GM12864 (cell line): ENCODE measurements around the gene MEIKIN.

Experiments used
- DNase-seq: peaks from one replicate; pipeline ENCODE4 v3.0.0-alpha.2; 2011; ENCODE audit warnings: low read depth
- H3K4me3 ChIP-seq: 2 replicates; pipeline ENCODE4 v1.5.1; 2011; ENCODE audit warnings: mild to moderate bottlenecking, low read depth, low read length, control low read depth
- TF ChIP-seq, protein P1 (sequence below): IDR thresholded peaks from 2 replicates; pipeline ENCODE4 v1.5.1; 2011; ENCODE audit warnings: low read depth, mild to moderate bottlenecking, moderate library complexity, low read length, control low read depth, inconsistent platforms; ENCODE audit errors: missing control alignments

Gene MEIKIN, protein sequence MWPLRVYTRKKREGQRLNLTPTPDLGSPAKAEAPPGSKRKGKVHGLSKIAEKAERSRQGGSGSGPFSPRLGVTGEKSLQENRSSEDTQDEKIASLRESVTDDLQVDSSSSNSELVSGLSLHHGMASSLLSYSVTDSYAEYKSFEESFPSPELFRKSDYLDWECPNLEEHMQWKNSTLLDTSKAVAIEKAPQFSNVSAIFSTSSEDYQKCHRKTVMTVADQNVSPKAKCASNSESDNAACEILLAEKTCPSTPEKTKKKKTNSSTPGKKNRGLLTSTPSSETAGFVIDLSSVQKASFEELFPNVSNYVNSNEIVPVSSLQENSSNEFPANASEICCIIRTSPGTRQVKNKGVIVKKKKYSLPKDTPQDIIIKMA

DNA sequence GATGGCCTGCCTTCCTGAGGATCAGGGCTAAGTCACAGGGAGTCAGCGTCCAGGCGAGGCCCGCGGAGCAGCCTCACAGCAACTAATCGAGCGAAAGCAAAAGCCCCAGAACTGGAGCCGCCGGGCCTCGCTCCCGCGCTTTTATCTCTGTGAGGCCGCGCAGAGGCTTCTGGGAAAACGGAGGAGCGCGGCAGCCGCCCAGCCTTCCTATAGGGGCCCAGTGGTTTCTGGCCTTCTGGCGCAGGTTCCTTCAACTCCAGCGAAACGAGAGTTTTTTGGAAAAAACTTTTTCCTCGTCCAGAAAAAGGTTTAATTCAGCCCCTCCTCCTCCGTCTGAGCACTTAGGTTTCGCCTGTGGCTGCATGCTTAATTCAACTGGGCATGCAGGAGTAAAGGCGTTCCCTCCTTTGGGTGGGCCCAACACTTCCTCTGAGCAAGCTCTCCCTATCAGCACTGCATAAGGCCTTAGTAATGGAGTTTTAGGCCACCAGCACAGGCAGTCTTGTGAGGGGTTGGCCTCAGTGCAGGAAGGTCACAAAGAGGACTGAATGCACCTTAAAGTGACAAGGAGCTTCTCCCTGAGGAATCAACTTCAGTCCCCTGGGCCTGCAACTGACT, at the start of gene MEIKIN:
Gene MEIKIN (minus strand): TSS at position 113 of the 618 bp plus-strand sequence. CDS start 158 bp downstream, outside the sequence.
- TF ChIP-seq, protein P1, sequence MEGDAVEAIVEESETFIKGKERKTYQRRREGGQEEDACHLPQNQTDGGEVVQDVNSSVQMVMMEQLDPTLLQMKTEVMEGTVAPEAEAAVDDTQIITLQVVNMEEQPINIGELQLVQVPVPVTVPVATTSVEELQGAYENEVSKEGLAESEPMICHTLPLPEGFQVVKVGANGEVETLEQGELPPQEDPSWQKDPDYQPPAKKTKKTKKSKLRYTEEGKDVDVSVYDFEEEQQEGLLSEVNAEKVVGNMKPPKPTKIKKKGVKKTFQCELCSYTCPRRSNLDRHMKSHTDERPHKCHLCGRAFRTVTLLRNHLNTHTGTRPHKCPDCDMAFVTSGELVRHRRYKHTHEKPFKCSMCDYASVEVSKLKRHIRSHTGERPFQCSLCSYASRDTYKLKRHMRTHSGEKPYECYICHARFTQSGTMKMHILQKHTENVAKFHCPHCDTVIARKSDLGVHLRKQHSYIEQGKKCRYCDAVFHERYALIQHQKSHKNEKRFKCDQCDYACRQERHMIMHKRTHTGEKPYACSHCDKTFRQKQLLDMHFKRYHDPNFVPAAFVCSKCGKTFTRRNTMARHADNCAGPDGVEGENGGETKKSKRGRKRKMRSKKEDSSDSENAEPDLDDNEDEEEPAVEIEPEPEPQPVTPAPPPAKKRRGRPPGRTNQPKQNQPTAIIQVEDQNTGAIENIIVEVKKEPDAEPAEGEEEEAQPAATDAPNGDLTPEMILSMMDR: no peak
- no peak within 1 kb of the TSS for H3K4me3 ChIP-seq
- no peak for DNase-seq

DNA sequence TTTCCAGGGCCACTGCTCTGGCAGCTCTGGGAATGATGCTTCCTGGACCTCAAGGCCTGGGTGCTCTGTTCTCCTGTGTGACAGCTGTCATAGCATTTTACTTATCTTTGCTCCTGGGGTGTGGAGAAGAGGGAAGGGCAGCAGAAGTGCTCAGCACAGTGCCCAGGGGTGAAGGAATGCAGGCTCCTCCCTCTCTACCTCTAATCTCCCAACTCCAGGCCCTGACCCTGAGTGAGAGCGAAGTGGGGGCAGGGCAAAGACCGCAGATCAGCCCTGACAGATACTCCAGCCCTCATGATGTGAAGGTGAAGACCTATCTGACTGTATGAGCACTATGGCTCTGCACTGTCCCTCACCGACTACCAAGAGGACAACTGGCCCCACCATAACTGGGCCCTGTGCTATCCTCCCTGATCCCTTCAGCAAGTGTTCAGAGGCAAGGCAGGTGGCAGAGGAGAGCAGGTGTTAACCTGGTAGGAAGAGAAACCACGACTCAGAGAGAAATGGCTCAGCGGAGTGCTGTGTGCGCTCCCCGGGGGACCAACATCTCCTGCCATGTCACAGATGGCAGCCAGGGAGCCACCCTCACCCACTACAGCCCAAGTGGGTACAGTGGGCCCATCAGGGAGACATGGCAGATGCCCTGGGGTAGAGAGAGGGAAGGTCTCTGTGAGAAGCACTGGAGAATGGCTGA, 49.2 kb upstream of the MEIKIN start:
- TF ChIP-seq, protein P1: no peak
- no peak for DNase-seq
- H3K4me3 ChIP-seq: no peak overlapping the region

DNA sequence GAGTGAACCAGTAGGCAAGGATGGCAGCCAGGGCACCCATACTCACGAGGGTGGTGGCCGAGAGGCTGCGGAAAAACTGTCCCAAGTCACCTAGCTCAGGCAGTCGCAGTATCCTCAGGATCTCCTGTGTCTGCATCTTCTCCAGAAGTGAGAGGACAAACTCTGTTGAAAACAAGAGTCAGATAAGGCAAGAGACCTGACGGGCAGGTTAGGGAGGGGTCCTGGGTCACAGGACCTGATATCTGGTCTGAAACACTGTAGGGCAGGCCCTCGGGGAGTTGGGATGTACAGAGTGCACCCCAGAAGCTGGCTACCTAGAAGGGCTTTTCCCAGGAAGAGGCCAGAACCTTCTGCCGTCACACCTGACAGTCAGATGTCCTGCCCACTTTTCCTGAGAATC, 48.6 kb upstream of the MEIKIN start:
- no peak for DNase-seq
- TF ChIP-seq, protein P1: no peak
- H3K4me3 ChIP-seq: no peak overlapping the region

DNA sequence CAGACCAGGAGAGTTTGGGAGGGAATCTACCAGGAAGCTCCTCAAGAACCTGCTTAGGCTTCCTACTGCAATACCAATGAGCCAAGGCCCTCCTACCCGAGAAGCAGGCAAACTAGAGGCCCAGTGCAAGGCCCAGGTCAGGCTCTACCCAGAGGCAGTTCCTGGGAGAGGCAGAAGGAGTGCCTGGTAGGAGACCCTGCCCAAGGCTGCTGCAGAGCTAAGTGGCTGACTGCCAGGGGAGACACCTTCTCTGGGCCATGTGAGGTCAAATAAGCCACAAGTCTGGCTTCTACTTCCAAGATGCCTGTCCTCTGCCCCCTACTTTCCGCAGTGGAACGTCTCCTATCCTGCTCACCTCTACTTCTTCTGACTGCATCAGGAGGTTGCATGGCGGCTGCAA, 48.2 kb upstream of the MEIKIN start:
- TF ChIP-seq, protein P1: no peak
- DNase-seq: no peak
- no peak overlapping the region for H3K4me3 ChIP-seq

DNA sequence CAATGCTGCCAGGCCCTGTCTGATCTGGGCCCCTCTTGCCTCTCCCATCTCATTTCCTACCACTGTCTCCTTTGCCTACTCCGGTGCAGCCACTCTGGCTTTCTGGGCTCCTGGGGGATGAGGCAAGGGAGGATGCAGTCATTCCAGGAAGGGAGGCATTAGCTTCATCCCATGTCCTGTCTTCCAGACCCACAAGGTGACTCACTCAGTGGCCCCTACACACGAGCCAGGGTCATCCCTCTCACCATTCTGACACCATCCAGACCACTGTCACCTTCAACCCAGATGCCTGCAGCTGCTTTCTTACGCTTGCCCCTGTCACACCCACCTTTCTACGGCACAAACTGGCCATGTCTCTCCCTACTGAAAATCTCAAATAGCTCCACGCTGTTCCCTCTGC, 46.9 kb upstream of the MEIKIN start:
- TF ChIP-seq, protein P1: no peak
- no peak overlapping the region for H3K4me3 ChIP-seq
- DNase-seq: no peak

DNA sequence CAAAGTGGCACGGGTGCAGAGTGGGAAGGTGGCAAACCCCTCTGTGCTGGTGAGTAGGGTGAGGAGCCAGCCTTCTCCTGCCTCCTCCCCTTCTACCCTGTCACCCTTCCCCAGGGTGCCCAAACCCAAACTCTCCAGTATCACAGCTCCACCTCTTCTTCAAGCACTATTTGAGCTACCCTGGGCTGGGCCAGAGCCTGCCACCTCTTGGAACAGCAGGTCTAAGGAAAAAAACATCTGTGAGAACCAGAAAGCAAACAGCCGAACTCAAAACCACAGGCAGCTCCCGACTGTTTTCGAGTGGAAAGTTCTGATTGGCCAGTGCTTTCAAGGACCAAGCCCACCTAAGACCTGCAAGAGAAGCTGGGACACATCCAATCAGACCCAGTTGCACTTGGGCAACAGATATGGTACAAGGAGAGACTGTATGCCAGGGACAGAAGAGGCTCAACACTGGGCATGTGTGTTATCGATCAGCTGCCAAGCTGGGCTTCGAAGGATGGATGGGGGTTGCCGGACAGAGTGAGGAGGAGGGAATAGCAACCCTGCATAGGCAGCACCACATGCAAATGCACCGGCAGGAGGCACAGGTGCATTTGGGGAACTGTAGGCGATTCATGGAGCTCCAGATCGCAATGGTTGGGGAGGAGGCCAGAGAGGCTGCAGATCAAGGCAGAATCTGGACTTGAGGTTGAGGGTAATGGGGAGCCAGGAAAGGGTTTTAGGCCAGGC, 46.3 kb upstream of the MEIKIN start:
- no peak overlapping the region for H3K4me3 ChIP-seq
- DNase-seq: no peak
- TF ChIP-seq, protein P1: no peak
